Ascending aorta (tissue), 2 donors: ENCODE data around the gene TMEM52B. TPM values are rescaled to one million over a fixed set of nuclear protein-coding genes. Genes with fewer than 3 reads are reported as not detected.

Source experiments
- DNase-seq, 2 donors: peaks; one replicate each; pipeline ENCODE4 v3.0.0-alpha.2; 2019; ENCODE audit warnings: low spot score in 2 of 2
- H3K27ac ChIP-seq, 2 donors: fragments of 200-600 bp; sonication (generic); one replicate each; pipeline ENCODE4 v1.5.1; 2016 to 2017; ENCODE audit warnings: mild to moderate bottlenecking in 1 of 2
- H3K27me3 ChIP-seq: fragments of 200-600 bp; sonication (generic); one replicate; pipeline ENCODE4 v1.5.1; 2017
- H3K36me3 ChIP-seq, 2 donors: fragments of 200-600 bp; sonication (generic); one replicate each; pipeline ENCODE4 v1.5.1; 2016
- H3K4me1 ChIP-seq, 2 donors: fragments of 200-600 bp; sonication (generic); one replicate each; pipeline ENCODE4 v1.5.1; 2016 to 2017; ENCODE audit warnings: mild to moderate bottlenecking in 1 of 2
- H3K4me3 ChIP-seq, 2 donors: fragments of 200-600 bp; sonication (generic); one replicate each; pipeline ENCODE4 v1.5.1; 2016 to 2017; ENCODE audit warnings: mild to moderate bottlenecking in 1 of 2
- H3K9me3 ChIP-seq, 2 donors: fragments of 200-600 bp; sonication (generic); one replicate each; pipeline ENCODE4 v1.5.1; 2016
- intact Hi-C: fragments of 100-400 bp; cut with DNase I; formaldehyde crosslinking; loops from one replicate; pipeline ENCODE4 v1.15.1; 2023
- total RNA-seq: library from RNA; depleted of rRNA; stranded (reverse); fragments of >200 nt; gene quantifications from one replicate; pipeline ENCODE4 v1.1.0, GENCODE V29; 2016
- TF ChIP-seq, protein P1 (sequence below), 3 experiments: fragments of 200-600 bp in 2 of 3; fragments of 450-650 bp in 1 of 3; sonication (generic) in 2 of 3; IDR thresholded peaks; one replicate each; pipeline ENCODE4 v1.5.1; 2016 to 2019; ENCODE audit warnings: antibody characterized with exemption in 3 of 3, mild to moderate bottlenecking in 1 of 3, moderate library complexity in 1 of 3

Gene TMEM52B
- total RNA-seq, 1 donor from 2014 or later: not detected

DNA sequence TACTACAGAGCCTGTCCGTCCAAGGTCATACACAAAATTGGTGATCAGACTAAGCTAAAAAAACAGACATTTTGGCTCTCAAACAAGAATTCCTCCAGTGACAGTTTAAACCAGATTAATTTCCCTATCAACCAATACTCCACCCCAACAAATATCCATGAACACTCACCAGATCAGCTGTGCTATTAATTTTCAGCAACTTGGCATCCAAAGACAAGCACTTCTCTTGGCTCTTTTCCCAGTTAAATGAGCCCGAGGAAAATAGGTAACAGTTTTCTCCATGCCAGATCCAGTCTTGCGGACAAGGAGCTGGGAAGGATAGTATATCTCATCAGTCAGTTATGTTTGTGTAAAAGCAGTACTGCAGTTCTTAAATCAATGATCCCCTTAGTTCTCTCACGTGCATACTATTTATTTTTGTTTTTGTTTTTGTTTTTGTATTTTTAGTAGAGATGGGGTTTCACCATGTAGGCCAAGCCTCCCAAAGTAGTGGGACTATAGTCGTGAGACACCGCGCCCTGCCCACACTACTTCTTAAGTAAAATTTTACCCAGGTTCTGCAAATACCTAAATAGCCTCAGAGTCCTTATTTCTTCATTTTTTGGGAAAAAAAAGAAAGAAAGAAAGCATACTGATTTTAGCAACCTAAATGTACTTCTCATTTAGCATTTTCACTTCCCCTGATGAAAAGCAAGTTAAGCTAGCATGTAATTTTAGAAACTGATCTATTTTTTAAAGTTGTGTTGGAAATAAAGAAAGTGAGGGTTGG is 18.0 kb upstream of the TMEM52B start:
- TF ChIP-seq, protein P1, sequence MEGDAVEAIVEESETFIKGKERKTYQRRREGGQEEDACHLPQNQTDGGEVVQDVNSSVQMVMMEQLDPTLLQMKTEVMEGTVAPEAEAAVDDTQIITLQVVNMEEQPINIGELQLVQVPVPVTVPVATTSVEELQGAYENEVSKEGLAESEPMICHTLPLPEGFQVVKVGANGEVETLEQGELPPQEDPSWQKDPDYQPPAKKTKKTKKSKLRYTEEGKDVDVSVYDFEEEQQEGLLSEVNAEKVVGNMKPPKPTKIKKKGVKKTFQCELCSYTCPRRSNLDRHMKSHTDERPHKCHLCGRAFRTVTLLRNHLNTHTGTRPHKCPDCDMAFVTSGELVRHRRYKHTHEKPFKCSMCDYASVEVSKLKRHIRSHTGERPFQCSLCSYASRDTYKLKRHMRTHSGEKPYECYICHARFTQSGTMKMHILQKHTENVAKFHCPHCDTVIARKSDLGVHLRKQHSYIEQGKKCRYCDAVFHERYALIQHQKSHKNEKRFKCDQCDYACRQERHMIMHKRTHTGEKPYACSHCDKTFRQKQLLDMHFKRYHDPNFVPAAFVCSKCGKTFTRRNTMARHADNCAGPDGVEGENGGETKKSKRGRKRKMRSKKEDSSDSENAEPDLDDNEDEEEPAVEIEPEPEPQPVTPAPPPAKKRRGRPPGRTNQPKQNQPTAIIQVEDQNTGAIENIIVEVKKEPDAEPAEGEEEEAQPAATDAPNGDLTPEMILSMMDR (IDR thresholded peaks at IDR 0.05): no peak
- intact Hi-C loops: no loop called here
- no peak for DNase-seq
- no peaks in the 10 kb centered on the region for H3K9me3 ChIP-seq
- no peaks in the 10 kb centered on the region for H3K36me3 ChIP-seq
- H3K4me3 ChIP-seq: no peak overlapping the region
- no peaks in the 10 kb centered on the region for H3K27me3 ChIP-seq
- no peak overlapping the region for H3K27ac ChIP-seq
- H3K4me1 ChIP-seq: no peaks in the 10 kb centered on the region

DNA sequence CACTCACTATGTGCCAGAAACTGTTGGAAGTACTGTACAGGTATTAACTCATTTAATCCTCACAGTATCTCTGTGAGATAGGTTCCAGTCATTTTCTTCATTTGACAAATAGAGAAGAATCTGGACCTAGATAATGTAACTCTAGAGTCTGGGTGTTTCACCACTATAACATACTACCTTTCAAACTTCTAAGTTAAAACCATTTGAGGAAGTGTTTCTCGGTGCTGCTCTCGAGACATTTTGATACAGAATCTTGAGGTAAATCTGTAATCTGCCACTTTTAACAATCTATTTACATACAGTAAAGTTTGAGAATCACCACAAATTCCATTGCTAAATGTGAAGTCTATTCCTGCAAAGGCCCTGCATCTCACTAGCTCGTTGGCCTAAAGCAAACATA is 15.7 kb upstream of the TMEM52B start:
- no peaks in the 10 kb centered on the region for H3K4me1 ChIP-seq
- DNase-seq: no peak
- no peaks in the 10 kb centered on the region for H3K9me3 ChIP-seq
- TF ChIP-seq, protein P1 (IDR thresholded peaks at IDR 0.05): no peak
- no peaks in the 10 kb centered on the region for H3K36me3 ChIP-seq
- no peak overlapping the region for H3K27ac ChIP-seq
- no peak overlapping the region for H3K4me3 ChIP-seq
- no peaks in the 10 kb centered on the region for H3K27me3 ChIP-seq
- intact Hi-C loops: no loop called here

DNA sequence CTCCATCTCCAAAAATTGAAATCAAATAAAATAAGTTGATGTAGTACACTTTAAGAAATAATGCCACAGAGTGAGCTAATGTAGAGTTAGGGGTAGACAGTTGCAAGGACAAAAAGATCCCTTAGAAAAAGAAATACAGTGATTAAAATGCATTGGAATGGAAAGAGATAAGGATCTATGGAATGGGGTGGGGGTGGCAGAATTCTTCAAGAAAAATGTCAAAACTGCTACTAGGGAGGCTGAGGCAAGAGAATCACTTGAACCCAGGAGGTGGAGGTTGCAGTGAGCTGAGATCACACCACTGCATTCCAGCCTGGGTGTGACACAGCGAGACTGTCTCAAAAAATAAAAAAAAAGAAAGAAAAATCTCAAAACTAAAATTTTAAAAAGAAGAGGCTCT is 13.4 kb upstream of the TMEM52B start:
- Histone ChIP-seq H3K4me1 (no peaks in the 10 kb centered on the region), H3K27ac (no peak overlapping the region), H3K27me3 (no peaks in the 10 kb centered on the region), H3K36me3 (no peaks in the 10 kb centered on the region), H3K9me3 (no peaks in the 10 kb centered on the region), H3K4me3 (no peak overlapping the region)
- TF ChIP-seq, protein P1 (IDR thresholded peaks at IDR 0.05): no peak
- DNase-seq: no peak
- intact Hi-C loops: no loop called here

DNA sequence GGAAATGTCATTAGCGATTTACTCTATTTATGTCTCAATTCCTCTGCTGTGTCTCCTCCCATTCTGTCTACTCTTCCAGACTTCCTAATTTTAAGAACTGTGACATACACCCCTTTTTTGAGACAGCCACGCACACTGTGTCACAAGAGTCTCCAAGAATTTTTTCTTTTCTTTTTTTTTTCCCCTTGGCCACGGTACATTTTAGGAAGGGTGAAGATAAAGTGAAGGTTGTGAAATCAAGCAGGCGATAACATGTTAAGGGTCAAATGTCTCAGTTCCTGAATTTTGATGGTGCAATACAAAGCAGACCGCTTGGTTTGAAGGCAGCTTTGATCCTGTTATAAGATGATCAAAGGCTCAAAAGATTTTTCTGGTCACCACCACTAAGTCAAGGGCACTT is 11.2 kb upstream of the TMEM52B start:
- intact Hi-C loops: no loop called here

DNA sequence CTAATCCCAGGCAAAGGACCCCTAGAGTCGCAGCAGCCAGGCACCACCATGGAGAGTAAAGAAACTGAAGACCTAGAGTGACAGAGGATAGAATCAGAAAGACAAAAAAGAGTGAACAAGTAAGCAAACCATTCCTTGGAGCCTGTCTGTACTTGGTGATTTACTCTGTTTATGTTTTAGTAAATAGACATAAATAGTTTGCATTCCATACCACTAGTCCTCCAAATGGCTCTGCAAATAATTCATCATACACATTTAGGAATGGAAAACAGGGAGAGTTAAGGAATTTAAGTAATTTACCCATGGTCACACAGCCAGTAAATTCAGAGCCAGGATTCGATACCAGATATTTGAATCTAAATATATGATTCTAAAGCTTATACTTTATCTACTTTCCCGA is 9.7 kb upstream of the TMEM52B start:
- intact Hi-C loops: no loop called here
- TF ChIP-seq, protein P1 (IDR thresholded peaks at IDR 0.05): no peak

More for the DNA sequence above, 11.2 kb upstream of the TMEM52B start:
- H3K27me3 ChIP-seq: no peaks in the 10 kb centered on the region
- no peak overlapping the region for H3K4me3 ChIP-seq
- DNase-seq: no peak
- no peaks in the 10 kb centered on the region for H3K4me1 ChIP-seq
- no peak overlapping the region for H3K27ac ChIP-seq
- no peaks in the 10 kb centered on the region for H3K36me3 ChIP-seq
- TF ChIP-seq, protein P1 (IDR thresholded peaks at IDR 0.05): no peak
- no peaks in the 10 kb centered on the region for H3K9me3 ChIP-seq

More for the DNA sequence above, 9.7 kb upstream of the TMEM52B start:
- Histone ChIP-seq H3K4me3 (no peak overlapping the region), H3K9me3 (no peaks in the 10 kb centered on the region), H3K27me3 (no peaks in the 10 kb centered on the region), H3K36me3 (no peaks in the 10 kb centered on the region), H3K27ac (no peak overlapping the region), H3K4me1 (no peaks in the 10 kb centered on the region)
- no peak for DNase-seq
